ENCODE data around the gene NSL1. TPM values are rescaled to one million over a fixed set of nuclear protein-coding genes. Genes with fewer than 3 reads are reported as not detected.
A peak's percentile ranks its signal among the peaks of the same experiment; 100 is the strongest.

NSL1 gene
- total and polyA plus RNA-seq, 4 experiments from 2014 or later, result 38.0 to 61.8 (median 47.4) TPM

GRCh38 chr1:212687811-212688210 is 103.8 kb downstream of the NSL1 start:
- CTCF ChIA-PET (ENCODE audit: partially characterized antibody), result no interaction called here
- intact Hi-C loops (cut with micrococcal nuclease), result no loop called here
- POLR2A ChIA-PET (ENCODE audit: partially characterized antibody), result no interaction called here
- peaks cover 11 to 15% (median 13%) of the 10 kb centered on the region in 4 donors for H3K4me1 Mint-ChIP-seq
- no peaks in the 10 kb centered on the region for H3K27me3 Mint-ChIP-seq
- Histone ChIP-seq H3K9me3 (ENCODE audit: control insufficient read depth in 1 of 2, low read length in 2 of 2) (no peaks in the 10 kb centered on the region), H3K27me3 (ENCODE audit: insufficient read depth, low read length) (no peaks in the 10 kb centered on the region), H3K36me3 (ENCODE audit: insufficient read depth, low read length) (no peaks in the 10 kb centered on the region), H3K27ac (ENCODE audit: low read depth, low read length) (no peak overlapping the region), H3K4me1 (ENCODE audit: insufficient read depth, low read length) (peaks cover 17% of the 10 kb centered on the region), H3K4me3 (ENCODE audit: low read length in 2 of 2) (no peak overlapping the region)
- no peak for DNase-seq
- no peak overlapping the region for H3K27ac Mint-ChIP-seq
- H3K9me3 Mint-ChIP-seq, result no peaks in the 10 kb centered on the region
- no peaks in the 10 kb centered on the region for H3K36me3 Mint-ChIP-seq
- H3K4me3 Mint-ChIP-seq, result no peak overlapping the region

GRCh38 chr1:212686591-212686990 is 105.0 kb downstream of the NSL1 start:
- no peaks in the 10 kb centered on the region for H3K36me3 ChIP-seq (ENCODE audit: insufficient read depth, low read length)
- no peaks in the 10 kb centered on the region for H3K9me3 ChIP-seq (ENCODE audit: control insufficient read depth in 1 of 2, low read length in 2 of 2)
- Mint-ChIP-seq H3K9me3 (no peaks in the 10 kb centered on the region), H3K27me3 (no peaks in the 10 kb centered on the region), H3K4me1 (peaks cover 11 to 24% (median 15%) of the 10 kb centered on the region in 4 donors), H3K36me3 (no peaks in the 10 kb centered on the region), H3K4me3 (no peak overlapping the region), H3K27ac (no peak overlapping the region)
- H3K27ac ChIP-seq (ENCODE audit: low read depth, low read length), result no peak overlapping the region
- POLR2A ChIA-PET (ENCODE audit: partially characterized antibody), result no interaction called here
- no peak overlapping the region for H3K4me3 ChIP-seq (ENCODE audit: low read length in 2 of 2)
- intact Hi-C loops (cut with micrococcal nuclease), result no loop called here
- no peak for DNase-seq
- H3K4me1 ChIP-seq (ENCODE audit: insufficient read depth, low read length), result peaks cover 21% of the 10 kb centered on the region
- H3K27me3 ChIP-seq (ENCODE audit: insufficient read depth, low read length), result no peaks in the 10 kb centered on the region
- CTCF ChIA-PET (ENCODE audit: partially characterized antibody), result no interaction called here

- no peaks in the 10 kb centered on the region for H3K27me3 Mint-ChIP-seq
Measured at GRCh38 chr1:212686069-212686468, 105.5 kb downstream of the NSL1 start.

GRCh38 chr1:212685429-212685828 is 106.1 kb downstream of the NSL1 start:
- Histone ChIP-seq H3K36me3 (ENCODE audit: insufficient read depth, low read length) (no peaks in the 10 kb centered on the region), H3K27ac (ENCODE audit: low read depth, low read length) (no peak overlapping the region), H3K27me3 (ENCODE audit: insufficient read depth, low read length) (no peaks in the 10 kb centered on the region), H3K9me3 (ENCODE audit: control insufficient read depth in 1 of 2, low read length in 2 of 2) (no peaks in the 10 kb centered on the region), H3K4me3 (ENCODE audit: low read length in 2 of 2) (no peak overlapping the region), H3K4me1 (ENCODE audit: insufficient read depth, low read length) (peaks cover 21% of the 10 kb centered on the region)
- DNase-seq, result no peak
- Mint-ChIP-seq H3K36me3 (no peaks in the 10 kb centered on the region), H3K9me3 (no peaks in the 10 kb centered on the region), H3K4me1 (peaks cover 14 to 32% (median 22%) of the 10 kb centered on the region in 4 donors), H3K27ac (no peak overlapping the region), H3K27me3 (no peaks in the 10 kb centered on the region), H3K4me3 (no peak overlapping the region)
- ChIA-PET POLR2A (ENCODE audit: partially characterized antibody) (no interaction called here), CTCF (ENCODE audit: partially characterized antibody) (no interaction called here)
- intact Hi-C loops (cut with micrococcal nuclease), result no loop called here

More at GRCh38 chr1:212686069-212686468, 105.5 kb downstream of the NSL1 start:
- no peaks in the 10 kb centered on the region for H3K36me3 ChIP-seq (ENCODE audit: insufficient read depth, low read length)
- intact Hi-C loops (cut with micrococcal nuclease), result no loop called here
- H3K9me3 Mint-ChIP-seq, result no peaks in the 10 kb centered on the region
- H3K9me3 ChIP-seq (ENCODE audit: control insufficient read depth in 1 of 2, low read length in 2 of 2), result no peaks in the 10 kb centered on the region
- no peaks in the 10 kb centered on the region for H3K27me3 ChIP-seq (ENCODE audit: insufficient read depth, low read length)
- H3K36me3 Mint-ChIP-seq, result no peaks in the 10 kb centered on the region
- H3K27ac ChIP-seq (ENCODE audit: low read depth, low read length), result no peak overlapping the region
- H3K27ac Mint-ChIP-seq, result no peak overlapping the region
- H3K4me1 Mint-ChIP-seq, result peaks cover 13 to 26% (median 17%) of the 10 kb centered on the region in 4 donors
- H3K4me3 ChIP-seq (ENCODE audit: low read length in 2 of 2), result no peak overlapping the region
- no peak for DNase-seq
- H3K4me3 Mint-ChIP-seq, result no peak overlapping the region
- ChIA-PET CTCF (ENCODE audit: partially characterized antibody) (no interaction called here), POLR2A (ENCODE audit: partially characterized antibody) (no interaction called here)
- peaks cover 21% of the 10 kb centered on the region for H3K4me1 ChIP-seq (ENCODE audit: insufficient read depth, low read length)

GRCh38 chr1:212684521-212685090 is 107.0 kb downstream of the NSL1 start:
- Mint-ChIP-seq H3K27ac (no peak overlapping the region), H3K9me3 (no peaks in the 10 kb centered on the region), H3K36me3 (no peaks in the 10 kb centered on the region), H3K4me1 (peaks cover 14 to 37% (median 22%) of the 10 kb centered on the region in 4 donors), H3K27me3 (no peaks in the 10 kb centered on the region), H3K4me3 (no peak overlapping the region)
- Histone ChIP-seq H3K36me3 (ENCODE audit: insufficient read depth, low read length) (no peaks in the 10 kb centered on the region), H3K4me1 (ENCODE audit: insufficient read depth, low read length) (peaks cover 21% of the 10 kb centered on the region), H3K27me3 (ENCODE audit: insufficient read depth, low read length) (no peaks in the 10 kb centered on the region), H3K4me3 (ENCODE audit: low read length in 2 of 2) (no peak overlapping the region), H3K9me3 (ENCODE audit: control insufficient read depth in 1 of 2, low read length in 2 of 2) (no peaks in the 10 kb centered on the region), H3K27ac (ENCODE audit: low read depth, low read length) (no peak overlapping the region)
- POLR2A ChIA-PET (ENCODE audit: partially characterized antibody), result interaction anchor here (1.4 kb wide), 1 partner anchor 17 kb away, joined by 4 read pairs; no protein-coding TSS in a partner anchor
- no peak for DNase-seq
- intact Hi-C loops (cut with micrococcal nuclease), result no loop called here
- CTCF ChIA-PET (ENCODE audit: partially characterized antibody), result interaction anchor here (1.0 to 1.1 kb wide), 2 partner anchors 14 to 17 kb away, joined by 3 to 4 read pairs; partner anchors contain the start of gene BATF3

- Mint-ChIP-seq H3K9me3 (no peaks in the 10 kb centered on the region), H3K27me3 (no peaks in the 10 kb centered on the region), H3K27ac (peak overlapping the region in 1 of 7 donors; percentile 20), H3K36me3 (no peaks in the 10 kb centered on the region), H3K4me3 (no peak overlapping the region), H3K4me1 (peaks cover 14 to 37% (median 22%) of the 10 kb centered on the region in 4 donors)
- ChIA-PET POLR2A (ENCODE audit: partially characterized antibody) (interaction anchor here (1.4 kb wide), 1 partner anchor 17 kb away, joined by 4 read pairs; no protein-coding TSS in a partner anchor), CTCF (ENCODE audit: partially characterized antibody) (interaction anchor here (1.0 to 1.1 kb wide), 2 partner anchors 15 to 17 kb away, joined by 3 to 4 read pairs; partner anchors contain the start of gene BATF3)
- Histone ChIP-seq H3K4me1 (ENCODE audit: insufficient read depth, low read length) (peaks cover 21% of the 10 kb centered on the region), H3K9me3 (ENCODE audit: control insufficient read depth in 1 of 2, low read length in 2 of 2) (no peaks in the 10 kb centered on the region), H3K36me3 (ENCODE audit: insufficient read depth, low read length) (no peaks in the 10 kb centered on the region), H3K4me3 (ENCODE audit: low read length in 2 of 2) (no peak overlapping the region), H3K27ac (ENCODE audit: low read depth, low read length) (no peak overlapping the region), H3K27me3 (ENCODE audit: insufficient read depth, low read length) (no peaks in the 10 kb centered on the region)
- no peak for DNase-seq
- intact Hi-C loops (cut with micrococcal nuclease), result no loop called here
Measured at GRCh38 chr1:212684076-212684475, 107.5 kb downstream of the NSL1 start.

GRCh38 chr1:212683357-212683722 is 108.2 kb downstream of the NSL1 start:
- Histone ChIP-seq H3K27me3 (ENCODE audit: insufficient read depth, low read length) (no peaks in the 10 kb centered on the region), H3K27ac (ENCODE audit: low read depth, low read length) (no peak overlapping the region), H3K9me3 (ENCODE audit: control insufficient read depth in 1 of 2, low read length in 2 of 2) (no peaks in the 10 kb centered on the region), H3K4me3 (ENCODE audit: low read length in 2 of 2) (no peak overlapping the region), H3K36me3 (ENCODE audit: insufficient read depth, low read length) (no peaks in the 10 kb centered on the region), H3K4me1 (ENCODE audit: insufficient read depth, low read length) (peaks cover 25% of the 10 kb centered on the region)
- intact Hi-C loops (cut with micrococcal nuclease), result no loop called here
- no peaks in the 10 kb centered on the region for H3K9me3 Mint-ChIP-seq
- H3K4me3 Mint-ChIP-seq, result peak overlapping the region in 6 of 8 donors; percentile 4 to 66 (median 42)
- no peaks in the 10 kb centered on the region for H3K27me3 Mint-ChIP-seq
- no peaks in the 10 kb centered on the region for H3K36me3 Mint-ChIP-seq
- peaks cover 14 to 37% (median 22%) of the 10 kb centered on the region in 4 donors for H3K4me1 Mint-ChIP-seq
- H3K27ac Mint-ChIP-seq, result peak overlapping the region in 2 of 7 donors; percentile 35
- no peak for DNase-seq
- ChIA-PET POLR2A (ENCODE audit: partially characterized antibody) (interaction anchor here (0.6 to 1.4 kb wide), 2 partner anchors 18 to 79 kb away, joined by 3 to 4 read pairs; no protein-coding TSS in a partner anchor), CTCF (ENCODE audit: partially characterized antibody) (interaction anchor here (1.0 kb wide), 1 partner anchor 16 kb away, joined by 4 read pairs; the partner anchor contains the start of gene BATF3)

All from CD4-positive, alpha-beta memory T cell (primary cell).